Stimulated activated CD4-positive, alpha-beta T cell treated with anti-CD3 and anti-CD28 coated beads, Interleukin-1b, Interleukin-23, amount 100 ng/mL, for 1 hour (primary cell): ENCODE results near the gene PRR19.

Experiments used
- DNase-seq, 2 donors: peaks; one replicate each; pipeline ENCODE4 v3.0.0-alpha.2; 2020; ENCODE audit warnings: low read depth in 2 of 2

Gene PRR19

DNA sequence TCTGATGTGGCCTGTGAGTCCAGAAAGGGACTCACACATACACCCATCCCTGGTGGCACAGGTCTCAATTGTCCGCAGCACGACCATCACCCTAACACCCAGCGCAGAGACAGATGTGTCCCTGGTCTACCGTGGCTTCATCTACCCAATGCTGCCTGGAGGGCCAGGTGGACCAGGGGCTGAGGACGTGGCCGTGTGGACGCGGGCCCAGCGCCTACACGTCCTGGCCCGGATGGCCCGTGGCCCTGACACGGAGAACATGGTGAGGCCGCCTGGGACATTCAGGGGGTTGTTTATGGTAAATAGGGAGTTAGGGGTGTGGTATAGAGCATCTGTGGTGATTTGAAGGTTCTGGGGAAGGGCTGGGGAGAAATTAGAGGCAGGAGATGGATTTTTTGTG is 46.3 kb downstream of the PRR19 start:
- DNase-seq: no peak

DNA sequence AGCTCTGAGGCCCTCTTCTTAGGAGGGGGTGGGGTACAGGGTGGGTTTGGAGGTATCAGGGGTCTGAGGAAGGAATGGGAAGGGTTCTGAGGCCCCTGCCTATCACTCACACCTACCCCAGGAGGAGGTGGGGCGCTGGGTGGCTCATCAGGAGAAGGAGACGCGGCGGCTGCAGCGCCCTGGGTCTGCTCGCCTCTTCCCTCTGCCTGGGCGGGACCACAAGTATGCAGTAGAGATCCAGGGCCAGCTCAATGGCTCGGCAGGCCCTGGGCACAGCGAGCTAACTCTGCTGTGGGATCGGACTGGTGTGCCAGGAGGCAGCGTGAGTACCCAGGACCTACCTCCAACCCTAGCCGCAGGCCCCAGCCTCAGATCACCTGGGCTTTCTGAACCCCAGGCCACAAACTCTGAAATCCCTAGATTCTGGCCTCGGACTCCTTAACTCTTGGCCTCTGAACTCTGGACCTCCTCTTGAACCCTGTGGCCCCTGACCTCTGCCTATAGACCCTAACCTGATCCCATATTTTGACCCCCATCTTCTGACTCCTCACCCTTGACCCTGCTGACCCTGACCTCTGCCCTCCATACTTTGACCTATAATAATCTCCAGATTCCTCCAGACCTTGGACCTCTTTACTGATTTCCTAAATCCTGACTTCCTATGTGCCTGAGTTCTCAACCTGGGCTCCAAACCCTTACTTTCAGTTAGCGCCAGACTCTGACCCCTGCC is 47.6 kb downstream of the PRR19 start:
- DNase-seq: no peak

DNA sequence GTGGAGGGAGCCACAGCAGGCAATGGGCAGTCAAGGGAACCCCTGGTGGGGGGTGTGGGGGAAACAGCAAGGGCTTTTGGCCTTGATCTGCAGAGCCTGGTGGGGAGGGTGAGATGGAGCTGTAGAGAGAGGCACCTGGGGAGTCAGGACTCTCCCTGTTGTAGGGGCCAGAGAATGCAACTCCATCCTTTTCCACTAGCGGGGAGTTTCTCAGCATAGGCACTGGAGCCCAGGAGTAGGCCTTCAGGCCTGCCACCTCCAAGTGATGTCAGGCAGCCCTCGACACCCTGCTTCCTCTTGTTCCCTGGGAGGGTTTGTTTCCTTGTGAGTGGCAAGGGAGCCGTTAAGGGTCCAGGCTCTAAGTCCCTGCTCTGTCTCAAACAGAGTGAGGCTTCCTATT is 48.5 kb downstream of the PRR19 start:
- no peak for DNase-seq

DNA sequence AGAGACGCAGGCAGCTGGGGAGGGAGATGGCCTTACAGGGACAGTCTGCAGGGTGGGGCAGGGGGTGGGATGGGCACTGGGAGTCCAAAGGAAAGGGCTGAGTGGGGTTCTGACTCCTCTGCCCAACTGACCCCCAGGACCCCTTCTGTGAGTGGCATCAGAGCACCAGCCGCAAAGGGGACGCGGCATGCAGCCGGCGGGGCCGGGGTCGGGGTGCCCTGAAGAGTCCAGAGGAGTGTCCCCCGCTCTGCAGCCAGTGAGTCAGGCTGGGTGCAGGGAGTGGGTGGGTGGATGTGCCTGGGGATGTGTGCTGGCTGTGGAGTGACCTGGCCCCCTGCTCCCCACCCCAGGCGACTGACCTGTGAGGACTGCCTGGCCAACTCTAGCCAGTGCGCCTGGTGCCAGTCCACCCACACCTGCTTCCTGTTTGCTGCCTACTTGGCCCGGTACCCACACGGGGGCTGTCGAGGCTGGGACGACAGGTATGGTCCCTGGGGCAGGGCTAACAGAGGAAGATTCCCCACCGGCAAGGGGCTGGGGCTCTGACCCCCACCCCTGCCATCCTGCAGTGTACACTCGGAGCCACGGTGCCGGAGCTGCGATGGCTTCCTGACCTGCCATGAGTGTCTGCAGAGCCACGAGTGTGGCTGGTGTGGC is 49.3 kb downstream of the PRR19 start:
- no peak for DNase-seq

DNA sequence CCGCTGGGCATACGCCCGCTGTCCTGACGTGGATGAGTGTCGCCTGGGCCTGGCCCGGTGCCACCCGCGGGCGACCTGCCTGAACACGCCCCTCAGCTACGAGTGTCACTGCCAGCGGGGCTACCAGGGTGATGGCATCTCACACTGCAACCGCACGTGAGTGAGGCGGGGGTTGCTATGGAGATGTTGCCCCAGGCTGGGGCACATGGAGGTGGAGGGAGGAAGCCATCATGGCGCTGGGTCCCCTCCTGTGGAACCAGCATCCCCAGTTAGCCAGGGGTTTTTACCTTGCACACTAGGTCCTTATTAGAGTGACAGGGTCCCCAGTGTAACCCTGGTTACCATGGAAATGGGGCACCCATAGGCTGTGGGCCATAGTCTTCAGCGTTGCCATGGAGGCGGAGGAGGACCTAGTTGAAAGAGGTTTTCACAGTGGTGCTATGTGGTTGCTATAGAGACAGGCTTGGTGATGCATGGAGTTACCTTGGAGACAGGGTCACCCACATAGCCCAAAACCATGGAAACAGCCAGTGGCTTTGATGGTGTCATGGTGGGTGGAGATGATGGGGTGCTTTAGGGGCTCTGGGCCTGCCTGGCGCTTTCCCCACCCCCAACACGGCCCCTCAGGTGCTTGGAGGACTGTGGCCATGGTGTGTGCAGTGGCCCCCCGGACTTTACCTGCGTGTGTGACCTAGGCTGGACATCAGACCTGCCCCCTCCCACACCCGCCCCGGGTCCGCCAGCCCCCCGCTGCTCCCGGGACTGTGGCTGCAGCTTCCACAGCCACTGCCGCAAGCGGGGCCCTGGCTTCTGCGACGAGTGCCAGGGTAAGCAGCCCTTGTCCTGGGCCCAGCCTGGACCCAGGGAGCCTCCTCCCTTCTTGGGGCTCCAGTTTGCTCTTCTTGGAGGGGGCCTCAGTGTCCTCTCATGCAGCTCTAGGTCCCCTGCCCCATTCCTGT is 50.6 kb downstream of the PRR19 start:
- DNase-seq: no peak

DNA sequence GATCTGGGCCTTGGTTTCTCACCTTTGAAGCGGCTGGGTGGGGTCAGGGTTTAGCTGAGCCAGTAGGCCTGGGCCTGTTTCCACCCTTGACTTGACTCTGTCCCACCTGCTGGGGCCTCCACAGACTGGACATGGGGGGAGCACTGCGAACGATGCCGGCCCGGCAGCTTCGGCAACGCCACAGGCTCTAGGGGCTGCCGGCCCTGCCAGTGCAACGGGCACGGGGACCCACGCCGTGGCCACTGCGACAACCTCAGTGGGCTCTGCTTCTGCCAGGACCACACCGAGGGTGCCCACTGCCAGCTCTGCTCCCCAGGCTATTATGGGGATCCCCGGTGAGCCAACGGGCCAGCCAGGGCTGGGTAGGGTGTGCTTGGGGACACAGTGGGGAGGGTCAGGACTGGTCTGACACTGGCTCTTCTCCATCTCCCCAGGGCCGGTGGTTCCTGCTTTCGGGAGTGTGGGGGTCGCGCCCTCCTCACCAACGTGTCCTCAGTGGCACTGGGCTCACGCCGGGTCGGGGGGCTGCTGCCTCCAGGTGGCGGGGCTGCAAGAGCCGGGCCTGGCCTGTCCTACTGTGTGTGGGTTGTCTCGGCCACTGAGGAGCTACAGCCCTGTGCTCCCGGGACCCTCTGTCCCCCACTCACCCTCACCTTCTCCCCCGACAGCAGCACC is 51.5 kb downstream of the PRR19 start:
- DNase-seq: no peak

DNA sequence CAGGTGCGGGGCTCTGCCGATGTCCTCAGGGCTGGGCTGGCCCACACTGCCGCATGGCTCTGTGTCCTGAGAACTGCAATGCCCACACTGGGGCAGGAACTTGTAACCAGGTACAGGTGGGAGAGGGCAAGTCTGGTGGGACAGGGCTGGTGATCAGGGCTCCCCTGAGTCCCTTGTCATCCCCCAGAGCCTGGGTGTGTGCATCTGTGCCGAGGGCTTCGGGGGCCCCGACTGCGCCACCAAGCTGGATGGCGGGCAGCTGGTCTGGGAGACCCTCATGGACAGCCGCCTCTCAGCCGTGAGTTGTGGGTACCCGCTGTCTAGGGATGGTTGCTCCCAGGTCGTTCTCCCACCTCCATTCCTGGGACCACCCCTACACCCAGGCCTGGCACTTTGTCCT is 54.0 kb downstream of the PRR19 start:
- DNase-seq: no peak

DNA sequence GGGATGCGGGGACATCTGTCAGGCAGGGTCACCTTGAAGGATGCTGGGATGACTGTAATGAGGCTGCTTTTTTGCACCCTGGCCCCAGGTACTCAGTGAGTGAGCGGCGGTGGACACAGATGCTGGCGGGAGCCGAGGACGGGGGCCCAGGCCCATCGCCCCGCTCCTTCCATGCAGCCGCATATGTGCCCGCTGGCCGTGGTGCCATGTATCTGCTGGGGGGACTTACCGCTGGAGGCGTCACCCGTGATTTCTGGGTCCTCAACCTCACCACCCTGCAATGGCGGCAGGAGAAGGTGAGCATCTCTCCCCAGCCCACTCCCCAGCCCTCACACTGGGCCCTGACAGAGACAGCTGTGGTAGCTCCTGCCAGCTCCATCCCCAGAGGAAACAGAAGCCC is 54.8 kb downstream of the PRR19 start:
- no peak for DNase-seq

DNA sequence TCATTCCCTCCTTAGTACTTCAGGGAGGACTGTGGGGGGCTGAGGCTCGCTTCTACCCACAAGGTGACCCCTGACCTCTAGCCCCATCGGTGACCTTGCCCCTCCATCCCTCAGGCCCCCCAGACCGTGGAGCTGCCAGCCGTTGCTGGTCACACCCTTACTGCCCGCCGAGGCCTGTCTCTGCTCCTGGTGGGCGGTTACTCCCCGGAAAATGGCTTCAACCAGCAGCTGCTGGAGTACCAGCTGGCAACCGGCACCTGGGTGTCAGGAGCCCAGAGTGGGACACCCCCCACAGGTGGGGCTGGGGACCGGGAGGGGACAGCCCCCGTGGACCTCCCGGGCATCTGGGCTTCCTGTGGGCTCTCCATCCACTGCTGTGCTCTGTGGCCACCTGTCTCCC is 55.4 kb downstream of the PRR19 start:
- no peak for DNase-seq
